HEK293 (cell line): ENCODE results near the gene CD28.

Experiments
- CTCF ChIP-seq: fragments of 450-650 bp; formaldehyde crosslinking; IDR thresholded peaks from 2 replicates; pipeline ENCODE4 v1.5.1; 2016; ENCODE audit warnings: missing biosample characterization, missing genetic modification characterization
- ZFP37 ChIP-seq: fragments of 450-650 bp; formaldehyde crosslinking; IDR thresholded peaks from 2 replicates; pipeline ENCODE4 v1.5.1; 2016; ENCODE audit warnings: missing biosample characterization, missing genetic modification characterization
- ZNF175 ChIP-seq: fragments of 450-650 bp; formaldehyde crosslinking; IDR thresholded peaks from 2 replicates; pipeline ENCODE4 v1.5.1; 2016; ENCODE audit warnings: missing biosample characterization, missing genetic modification characterization
- ZNF274 ChIP-seq, 2 experiments: fragments of 200-500 bp in 1 of 2; fragments of 450-650 bp in 1 of 2; sonication (Bioruptor generic) in 1 of 2; formaldehyde crosslinking in 1 of 2; IDR thresholded peaks; 2 replicates each; pipeline versions ENCODE4 v1.5.1 to v1.6.1; 2014 to 2016; ENCODE audit warnings: borderline replicate concordance in 1 of 2, inconsistent platforms in 1 of 2, low read length in 1 of 2, missing biosample characterization in 1 of 2, missing genetic modification characterization in 1 of 2
- ZNF280D ChIP-seq: fragments of 450-650 bp; formaldehyde crosslinking; IDR thresholded peaks from 2 replicates; pipeline ENCODE4 v1.5.1; 2016; ENCODE audit warnings: missing biosample characterization, missing genetic modification characterization
- ZNF645 ChIP-seq: fragments of 450-650 bp; formaldehyde crosslinking; IDR thresholded peaks from 2 replicates; pipeline ENCODE4; 2016; ENCODE audit warnings: missing biosample characterization, missing genetic modification characterization
- ZNF658 ChIP-seq: fragments of 450-650 bp; formaldehyde crosslinking; IDR thresholded peaks from 2 replicates; pipeline ENCODE4; 2016; ENCODE audit warnings: missing biosample characterization, missing genetic modification characterization
- ZNF776 ChIP-seq: fragments of 450-650 bp; formaldehyde crosslinking; IDR thresholded peaks from 2 replicates; pipeline ENCODE4 v1.5.0; 2017; ENCODE audit warnings: missing biosample characterization, missing genetic modification characterization, borderline replicate concordance

- TF ChIP-seq ZFP37 (no peak), ZNF658 (tag by site-specific recombination) (no peak), ZNF776 (tag by site-specific recombination) (no peak), ZNF280D (tag by site-specific recombination) (no peak), ZNF175 (tag by site-specific recombination) (no peak), ZNF645 (tag by site-specific recombination) (no peak), ZNF274 (IDR thresholded peaks at IDR 0.05; ENCODE audit: low read length) (no peak), ZNF274 (tag by site-specific recombination; IDR thresholded peaks at IDR 0.05; ENCODE audit: borderline replicate concordance) (no peak), CTCF (tag by site-specific recombination) (no peak)
These were observed 38.6 kb upstream of the CD28 start for GRCh38 chr2:203667838-203668237.
